RKO (cell line): Measurements from ENCODE around the gene CSTF2.
A peak's percentile ranks its signal among the peaks of the same experiment; 100 is the strongest.
"Not testable (repeated sequence)": the region's sequence is repeated elsewhere in the genome, so short reads cannot be mapped to it uniquely, and the experiment has no call there.

Source experiments
- DNase-seq: peaks from one replicate; pipeline ENCODE4 v3.0.0-alpha.2; 2016; ENCODE audit warnings: low spot score

Gene CSTF2, protein sequence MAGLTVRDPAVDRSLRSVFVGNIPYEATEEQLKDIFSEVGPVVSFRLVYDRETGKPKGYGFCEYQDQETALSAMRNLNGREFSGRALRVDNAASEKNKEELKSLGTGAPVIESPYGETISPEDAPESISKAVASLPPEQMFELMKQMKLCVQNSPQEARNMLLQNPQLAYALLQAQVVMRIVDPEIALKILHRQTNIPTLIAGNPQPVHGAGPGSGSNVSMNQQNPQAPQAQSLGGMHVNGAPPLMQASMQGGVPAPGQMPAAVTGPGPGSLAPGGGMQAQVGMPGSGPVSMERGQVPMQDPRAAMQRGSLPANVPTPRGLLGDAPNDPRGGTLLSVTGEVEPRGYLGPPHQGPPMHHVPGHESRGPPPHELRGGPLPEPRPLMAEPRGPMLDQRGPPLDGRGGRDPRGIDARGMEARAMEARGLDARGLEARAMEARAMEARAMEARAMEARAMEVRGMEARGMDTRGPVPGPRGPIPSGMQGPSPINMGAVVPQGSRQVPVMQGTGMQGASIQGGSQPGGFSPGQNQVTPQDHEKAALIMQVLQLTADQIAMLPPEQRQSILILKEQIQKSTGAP

GRCh38 chrX:100819837-100820666 lies at the start of gene CSTF2:
Gene CSTF2 (plus strand): TSS chrX:100820391. CDS start chrX:100820417, 26 bp downstream.
- DNase-seq = peak; percentile 87

DNA sequence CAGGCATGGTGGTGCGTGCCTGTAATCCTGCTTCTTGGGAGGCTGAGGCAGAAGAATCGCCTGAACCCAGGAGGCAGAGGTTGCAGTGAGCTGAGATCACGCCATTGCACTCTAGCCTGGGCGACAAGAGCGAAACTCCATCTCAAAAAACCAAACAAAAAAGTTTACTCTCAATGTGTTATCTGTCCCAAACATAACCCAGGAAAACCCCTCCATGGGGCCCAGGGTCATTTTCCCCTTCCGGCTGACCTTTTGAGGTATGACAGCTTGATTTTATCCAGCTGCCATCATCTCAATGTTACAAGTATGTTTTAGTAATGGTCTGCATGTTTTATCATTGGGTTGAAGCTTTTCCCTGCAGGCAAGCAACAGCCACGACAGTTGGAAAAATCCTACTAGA lies 23.8 kb upstream of the CSTF2 start:
- DNase-seq = not testable (repeated sequence)

- DNase-seq = no peak
Observed at GRCh38 chrX:100797359-100797758, 22.8 kb upstream of the CSTF2 start.

DNA sequence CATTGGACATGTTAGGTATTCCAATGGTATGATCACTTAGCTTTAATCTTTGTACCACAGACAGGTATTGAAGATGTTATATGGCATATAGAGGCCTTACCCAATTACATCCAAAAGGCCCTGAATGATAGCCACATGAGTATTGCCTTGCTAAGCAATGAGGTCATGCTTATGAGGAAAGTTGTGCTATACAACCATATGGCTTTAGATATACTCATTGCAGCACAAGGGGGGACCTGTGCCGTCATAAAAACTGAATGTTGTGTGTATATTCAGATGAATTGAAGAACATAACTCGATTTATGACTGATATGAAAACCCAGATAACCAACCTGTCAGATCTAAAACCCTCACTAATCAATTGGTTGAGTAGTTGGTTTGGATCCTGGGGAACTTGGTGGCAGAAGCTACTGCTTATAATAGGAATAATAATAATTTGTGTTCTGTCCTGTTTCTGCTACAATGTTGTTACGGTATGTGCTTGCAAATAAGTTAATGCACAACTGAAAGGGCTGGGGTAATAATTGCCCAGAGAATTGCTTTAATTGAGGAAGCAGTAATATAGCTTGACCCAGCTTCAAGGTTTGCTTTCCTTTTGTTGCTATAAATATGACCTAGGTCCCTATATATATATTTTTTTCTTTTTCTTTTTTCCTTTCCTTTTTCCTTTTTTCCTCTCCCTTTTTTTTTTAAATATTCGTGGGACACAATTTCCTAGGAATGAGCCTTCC lies 21.5 kb upstream of the CSTF2 start:
- DNase-seq = no peak

DNA sequence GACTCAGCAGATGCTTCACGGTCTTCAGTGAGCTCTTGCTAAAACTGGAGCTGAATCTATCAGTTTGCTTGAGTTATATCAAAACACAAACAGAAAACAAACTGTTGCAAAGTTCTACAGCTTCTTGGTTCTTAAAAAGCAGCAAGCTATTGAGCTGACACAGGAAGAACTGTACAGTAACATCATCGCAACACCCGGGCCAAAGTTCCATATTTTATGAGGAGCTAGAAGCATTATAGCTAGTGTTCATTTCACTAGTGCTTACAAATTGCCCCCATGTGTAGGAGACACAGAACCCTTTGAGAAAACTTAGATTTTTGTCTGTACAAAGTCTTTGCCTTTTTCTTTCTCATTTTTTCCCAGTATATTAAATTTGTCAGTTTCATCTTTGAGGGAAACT lies 17.3 kb upstream of the CSTF2 start:
- no peak for DNase-seq

DNA sequence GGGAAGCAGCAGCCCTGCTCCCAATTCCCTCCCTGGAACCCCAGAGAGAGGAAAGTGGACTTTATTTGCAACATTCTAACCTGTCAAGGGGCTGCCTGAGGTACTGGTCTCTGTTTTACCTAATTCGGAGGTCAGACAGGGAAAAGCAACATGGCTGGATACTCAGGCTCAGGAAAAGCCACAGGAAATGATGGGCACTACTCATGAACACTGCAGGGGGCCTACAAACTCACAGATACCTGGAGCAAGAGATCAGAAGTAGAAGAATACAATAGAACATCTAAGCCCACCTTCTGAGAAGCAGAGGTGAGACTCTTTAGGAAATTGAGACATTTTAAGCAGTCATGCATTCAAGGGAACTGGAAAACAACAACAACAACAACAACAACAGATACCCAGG lies 15.4 kb upstream of the CSTF2 start:
- DNase-seq = no peak

DNA sequence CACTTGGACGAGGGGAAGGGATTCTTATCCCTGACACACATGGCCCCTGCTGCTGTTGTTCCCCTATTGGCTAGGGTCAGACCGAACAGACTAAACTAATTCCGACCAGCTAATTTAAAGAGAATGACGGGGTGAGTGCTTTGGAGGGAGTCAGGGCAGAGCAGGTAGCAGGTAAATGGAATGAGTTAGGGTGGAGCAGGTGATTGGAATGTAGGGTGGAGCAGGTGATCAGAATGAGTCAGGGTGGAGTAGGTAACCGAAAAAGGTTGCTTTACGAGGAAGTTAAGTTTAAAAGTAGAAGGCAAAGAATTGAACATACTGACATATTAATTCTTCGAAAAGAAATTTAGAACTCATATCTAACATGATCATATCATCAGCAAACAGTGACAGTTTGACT lies 11.9 kb upstream of the CSTF2 start:
- DNase-seq = not testable (repeated sequence)

- DNase-seq = no peak
Observed at GRCh38 chrX:100812216-100813158, 7.7 kb upstream of the CSTF2 start.

DNA sequence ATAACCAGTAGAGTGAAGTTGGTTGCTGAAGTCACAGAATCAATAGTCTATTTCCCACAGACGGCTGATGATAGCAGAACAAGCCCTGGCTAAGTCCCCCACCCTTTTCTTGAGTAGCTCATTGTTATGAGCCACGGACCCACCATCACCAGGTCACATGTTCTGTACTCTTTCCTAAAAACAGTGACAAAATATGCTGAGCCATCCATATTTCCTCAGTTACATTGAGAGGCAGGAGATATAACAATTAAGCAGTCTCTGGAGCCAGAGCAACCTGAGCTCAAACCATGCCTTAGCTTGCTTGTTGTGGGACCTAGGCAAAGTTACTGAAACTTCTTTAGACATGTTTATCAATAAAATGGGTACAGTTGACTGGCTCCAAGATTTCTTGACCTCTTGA lies 2.9 kb upstream of the CSTF2 start:
- no peak for DNase-seq

- no peak for DNase-seq
Observed at GRCh38 chrX:100819534-100819836, 706 bp upstream of the CSTF2 start.

- DNase-seq = peak; percentile 14
Observed at GRCh38 chrX:100829730-100830129, 9.5 kb downstream of the CSTF2 start.

DNA sequence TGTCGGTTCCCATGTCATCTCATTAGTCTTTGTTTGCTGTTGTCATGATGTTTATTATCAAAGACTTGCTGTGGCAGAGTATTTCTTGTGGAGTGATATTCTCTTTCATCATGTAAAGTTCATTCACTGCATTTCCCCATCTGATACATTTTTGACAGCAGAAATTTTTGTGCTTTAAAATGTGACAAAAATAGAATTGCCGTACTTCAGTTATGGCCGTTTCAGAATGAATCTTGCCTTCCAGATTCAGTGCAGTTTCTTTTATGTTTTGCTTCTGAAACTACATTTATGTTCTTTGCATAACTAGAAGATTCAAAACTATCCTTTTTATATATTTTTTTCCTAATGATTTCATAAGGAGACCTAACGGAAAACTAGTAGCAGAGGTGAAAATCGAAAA lies 10.0 kb downstream of the CSTF2 start:
- DNase-seq = no peak

DNA sequence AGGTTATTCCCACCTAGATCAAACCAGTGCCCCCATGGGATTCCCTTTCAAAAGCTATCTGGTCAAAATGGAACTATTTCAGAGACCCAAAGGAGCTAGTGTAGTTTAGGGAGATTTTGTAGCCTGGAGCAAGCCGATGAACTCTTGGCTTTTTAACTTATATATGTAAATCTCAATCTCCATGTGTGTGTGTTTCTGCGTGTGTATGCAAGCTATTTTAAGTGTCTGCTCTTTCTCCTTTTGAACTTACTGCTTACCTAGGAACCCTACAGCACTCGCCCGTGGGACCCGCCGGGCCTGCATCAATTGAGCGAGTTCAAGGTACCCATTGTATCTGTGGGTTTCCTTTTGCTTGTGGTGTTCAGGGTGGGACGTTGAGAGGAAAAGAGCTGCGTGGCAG lies 10.4 kb downstream of the CSTF2 start:
- no peak for DNase-seq

- no peak for DNase-seq
Observed at GRCh38 chrX:100831219-100831946, 11.2 kb downstream of the CSTF2 start.

DNA sequence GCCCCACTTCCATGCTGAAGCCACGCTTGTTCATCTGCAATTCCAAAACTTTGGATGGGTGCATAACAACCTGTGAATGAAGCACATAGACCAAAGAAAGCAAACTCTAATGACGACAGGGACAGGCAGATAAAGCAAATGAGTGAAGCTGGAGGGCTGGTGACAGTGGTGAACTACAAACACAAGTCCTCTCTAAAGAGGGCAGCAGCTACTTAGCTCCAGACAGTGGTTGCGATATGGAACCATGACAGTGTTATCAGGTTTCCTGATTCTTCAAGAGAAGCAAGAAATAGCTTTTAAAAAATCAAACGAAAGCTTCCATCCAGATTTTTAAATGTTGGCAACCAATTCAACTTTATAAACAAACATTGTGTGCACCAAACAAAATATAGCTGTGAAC lies 30.1 kb downstream of the CSTF2 start:
- no peak for DNase-seq

- no peak for DNase-seq
Observed at GRCh38 chrX:100852810-100853209, 32.6 kb downstream of the CSTF2 start.

DNA sequence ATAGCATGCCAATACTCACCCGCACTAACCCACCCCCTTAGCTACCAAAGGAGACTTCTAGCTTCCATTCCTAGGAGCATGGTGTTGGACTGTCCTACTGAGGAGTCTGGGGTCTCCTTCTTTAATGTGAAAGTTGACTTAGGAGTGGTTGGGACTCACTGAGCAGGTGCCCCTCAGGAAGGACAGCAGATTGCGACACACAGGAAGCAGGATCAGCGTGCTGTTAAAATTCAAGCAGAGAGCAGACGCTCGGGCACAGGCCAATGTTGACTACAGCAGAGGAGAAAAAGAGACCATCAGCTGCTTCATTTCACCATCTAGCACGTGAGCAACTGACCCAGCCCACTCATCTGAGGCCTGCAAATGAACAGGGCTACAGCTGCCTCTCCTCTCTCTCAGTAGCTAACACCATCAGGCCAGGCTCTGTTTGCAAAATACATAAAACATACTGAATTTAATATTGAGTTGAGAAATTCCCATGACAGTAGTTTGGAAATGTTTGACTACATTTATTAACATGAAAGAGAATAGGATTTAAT lies 43.2 kb downstream of the CSTF2 start:
- DNase-seq = no peak

- no peak for DNase-seq
Observed at GRCh38 chrX:100864657-100865391, 44.6 kb downstream of the CSTF2 start.

DNA sequence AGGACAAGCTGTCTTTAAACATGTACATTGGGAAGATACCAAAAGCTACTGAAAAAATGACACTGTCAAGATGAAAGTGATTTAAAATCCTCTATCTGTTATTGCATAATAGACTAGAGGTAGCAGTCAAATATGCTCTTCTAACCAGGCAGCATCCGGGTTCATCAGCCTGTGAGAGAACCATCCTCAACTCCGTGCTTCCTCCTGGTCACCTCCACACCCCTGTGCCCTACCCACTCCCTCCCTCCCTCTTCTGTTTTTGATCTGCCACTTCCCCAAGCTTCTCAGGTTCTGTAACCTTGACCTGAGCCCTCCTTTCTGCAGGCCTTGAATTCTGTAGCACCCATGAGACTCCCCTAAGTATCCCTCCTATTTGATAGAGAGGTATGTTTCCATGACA lies 48.1 kb downstream of the CSTF2 start:
- DNase-seq = no peak

DNA sequence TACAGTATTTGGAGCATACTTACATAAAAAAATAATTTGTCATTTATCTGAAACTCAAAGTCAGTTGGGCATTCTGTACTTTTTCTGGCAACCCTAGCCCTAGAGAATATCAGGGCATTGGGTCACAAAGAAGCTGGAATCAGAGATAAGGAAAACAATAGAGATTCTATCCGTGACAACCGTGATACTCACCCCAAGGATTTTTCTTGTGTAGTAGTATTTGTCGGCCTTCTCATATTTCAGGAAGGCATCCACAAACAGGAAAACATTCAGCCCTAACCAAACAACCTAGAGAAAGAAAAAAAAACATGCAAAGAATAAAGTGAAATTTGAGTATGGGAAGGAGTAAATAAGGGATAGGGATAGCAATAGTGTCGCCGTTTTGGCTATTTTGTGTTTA lies 50.3 kb downstream of the CSTF2 start:
- DNase-seq = no peak
